Peyer's patch (tissue), 4 donors: ENCODE measurements around the gene TMEM52.

Source experiments
- CTCF ChIP-seq, 6 experiments: fragments of 450-650 bp in 4 of 6; fragments of 200-600 bp in 2 of 6; sonication (generic) in 1 of 6; IDR thresholded peaks; one replicate each; pipeline ENCODE4 v1.5.1; 2017 to 2019; ENCODE audit warnings: antibody characterized with exemption in 6 of 6, mild to moderate bottlenecking in 3 of 6, moderate library complexity in 1 of 6
- POLR2A ChIP-seq, 2 donors: fragments of 450-650 bp; IDR thresholded peaks; one replicate each; pipeline ENCODE4 v1.5.1; 2017; ENCODE audit warnings: antibody characterized with exemption in 2 of 2, mild to moderate bottlenecking in 2 of 2, moderate library complexity in 2 of 2

DNA sequence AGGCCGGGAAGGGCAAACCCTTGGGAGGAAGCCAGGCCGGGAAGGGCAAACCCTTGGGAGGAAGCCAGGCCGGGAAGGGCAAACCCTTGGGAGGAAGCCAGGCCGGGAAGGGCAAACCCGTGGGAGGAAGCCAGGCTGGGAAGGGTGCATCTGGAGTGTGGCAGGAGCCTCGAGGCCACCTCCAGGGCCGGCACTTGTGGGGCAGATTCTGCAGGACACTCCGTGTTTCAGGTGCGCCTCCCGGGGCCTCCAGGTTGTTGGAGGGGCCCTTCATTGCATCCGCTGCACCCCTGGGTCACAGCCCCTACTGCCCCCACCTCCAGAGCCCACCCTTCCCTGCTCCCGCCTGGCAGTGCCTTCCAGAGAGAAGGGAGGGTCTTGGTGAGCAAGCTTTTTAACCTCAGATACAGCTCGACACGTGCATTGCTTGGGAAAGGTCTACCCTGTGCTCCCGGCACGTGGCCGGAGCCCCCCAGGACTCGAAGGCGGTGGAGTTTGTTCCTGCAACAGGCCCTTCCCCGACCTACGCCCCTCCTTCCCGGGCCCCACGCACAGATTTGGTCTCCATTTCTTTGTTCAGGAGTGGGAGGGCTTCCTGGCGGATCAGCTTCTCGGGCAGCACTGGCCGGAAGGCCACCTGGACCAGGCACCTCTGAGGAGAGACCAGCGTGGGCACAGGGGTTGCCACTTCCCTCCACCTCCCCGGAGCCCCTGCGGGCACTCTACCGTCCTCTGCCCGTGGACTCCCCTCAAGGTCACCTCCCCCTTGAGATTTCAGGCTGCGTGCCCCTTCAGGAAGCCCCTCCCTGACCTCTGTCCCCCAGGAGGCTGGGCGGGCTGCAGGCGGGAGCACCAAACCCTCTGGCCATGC lies 9.4 kb upstream of the TMEM52 start:
- TF ChIP-seq CTCF (IDR thresholded peaks at IDR 0.05) (no peak), POLR2A (IDR thresholded peaks at IDR 0.05) (no peak)
